Duodenal mucosa (tissue), 2 donors: ENCODE data around the gene CATSPERE.
"Not testable (repeated sequence)": the region's sequence is repeated elsewhere in the genome, so short reads cannot be mapped to it uniquely, and the experiment has no call there.

Experiments
- H3K27ac ChIP-seq: one replicate; pipeline ENCODE4 v1.7.0; 2013; ENCODE audit warnings: low read depth, low read length
- H3K27me3 ChIP-seq, 2 donors: one replicate each; pipeline ENCODE4 v1.7.0; 2013; ENCODE audit warnings: low read length in 2 of 2, control low read depth in 1 of 2; ENCODE audit not compliant: insufficient read depth in 2 of 2, control insufficient read depth in 1 of 2
- H3K36me3 ChIP-seq, 2 donors: one replicate each; pipeline ENCODE4 v1.7.0; 2013; ENCODE audit warnings: low read length in 2 of 2, control low read depth in 1 of 2; ENCODE audit not compliant: insufficient read depth in 2 of 2, control insufficient read depth in 1 of 2
- H3K4me1 ChIP-seq, 2 donors: one replicate each; pipeline ENCODE4 v1.7.0; 2013; ENCODE audit warnings: low read length in 2 of 2, control low read depth in 1 of 2; ENCODE audit not compliant: insufficient read depth in 2 of 2, control insufficient read depth in 1 of 2
- H3K4me3 ChIP-seq, 2 donors: one replicate each; pipeline ENCODE4 v1.7.0; 2013; ENCODE audit warnings: low read length in 2 of 2, low read depth in 1 of 2
- H3K9ac ChIP-seq, 2 donors: one replicate each; pipeline ENCODE4 v1.7.0; 2013; ENCODE audit warnings: low read length in 2 of 2, low read depth in 1 of 2
- H3K9me3 ChIP-seq, 2 donors: one replicate each; pipeline ENCODE4 v1.7.0; 2013; ENCODE audit warnings: low read length in 2 of 2, control low read depth in 1 of 2; ENCODE audit not compliant: control insufficient read depth in 1 of 2

The CATSPERE gene

DNA sequence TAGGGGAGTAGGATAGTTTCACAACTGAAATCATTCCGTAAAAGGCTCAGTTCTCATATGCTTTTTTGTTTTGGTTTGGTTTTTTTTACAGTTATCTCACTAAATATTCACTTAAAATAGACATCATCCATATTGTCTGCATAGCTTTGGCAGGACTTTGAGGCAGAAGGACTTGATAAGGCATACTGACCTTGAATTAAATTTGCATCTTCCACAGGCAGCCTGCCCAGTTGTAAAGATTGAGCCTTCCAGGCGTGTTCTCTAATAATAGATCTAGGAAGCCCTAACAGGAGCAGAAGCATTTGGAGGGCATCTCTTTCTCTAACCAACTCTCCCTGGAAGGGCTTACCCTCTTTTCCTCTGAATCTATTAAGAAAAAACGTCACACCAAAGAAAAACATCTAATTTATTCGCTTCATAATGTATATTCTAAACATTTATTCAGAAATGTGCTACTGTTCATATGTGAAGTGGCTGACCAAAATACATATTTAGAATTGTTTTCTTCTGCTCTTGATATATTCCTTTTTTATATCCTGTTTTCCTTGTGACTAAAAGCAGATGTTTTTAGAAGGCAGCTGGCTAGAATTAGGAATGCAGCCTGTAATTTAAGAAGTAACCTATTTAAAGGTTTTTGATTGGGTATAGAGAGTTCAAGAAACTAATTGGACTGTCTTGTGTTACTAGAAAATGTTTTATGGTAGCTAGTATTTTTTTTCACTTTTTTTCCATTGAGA lies 212.0 kb downstream of the CATSPERE start:
- Histone ChIP-seq H3K36me3 (no peaks in the 10 kb centered on the region), H3K27me3 (no peaks in the 10 kb centered on the region), H3K27ac (no peak overlapping the region), H3K9ac (no peak overlapping the region), H3K9me3 (no peaks in the 10 kb centered on the region), H3K4me1 (no peaks in the 10 kb centered on the region), H3K4me3 (no peak overlapping the region)

DNA sequence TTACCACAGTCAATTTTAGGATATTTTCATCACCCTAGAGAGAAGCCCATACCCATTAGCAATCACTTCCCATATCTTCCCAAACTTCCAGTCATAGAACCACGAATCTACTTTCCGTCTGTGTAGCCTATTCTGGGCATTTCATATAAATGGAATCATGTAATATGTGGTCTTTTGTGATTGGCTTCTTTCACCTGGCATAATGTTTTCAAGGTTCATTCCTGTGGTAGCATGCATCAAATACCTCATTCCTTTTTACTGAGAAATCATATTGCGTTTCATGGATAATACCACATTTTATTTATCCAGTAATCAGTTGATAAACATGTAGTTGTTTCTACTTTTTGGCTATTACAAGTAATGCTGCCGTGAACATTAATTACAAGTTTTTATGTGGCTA lies 213.4 kb downstream of the CATSPERE start:
- Histone ChIP-seq H3K9ac (no peak overlapping the region), H3K9me3 (no peaks in the 10 kb centered on the region), H3K36me3 (peaks cover 0 to 4% of the 10 kb centered on the region in 2 donors), H3K27ac (no peak overlapping the region), H3K4me3 (no peak overlapping the region), H3K27me3 (no peaks in the 10 kb centered on the region), H3K4me1 (no peaks in the 10 kb centered on the region)

- Histone ChIP-seq H3K4me3 (no peak overlapping the region), H3K4me1 (no peaks in the 10 kb centered on the region), H3K36me3 (peaks cover 0 to 4% of the 10 kb centered on the region in 2 donors), H3K27ac (no peak overlapping the region), H3K9ac (no peak overlapping the region), H3K9me3 (no peaks in the 10 kb centered on the region), H3K27me3 (no peaks in the 10 kb centered on the region)
Observed at GRCh38 chr1:244675167-244675566, 214.1 kb downstream of the CATSPERE start.

DNA sequence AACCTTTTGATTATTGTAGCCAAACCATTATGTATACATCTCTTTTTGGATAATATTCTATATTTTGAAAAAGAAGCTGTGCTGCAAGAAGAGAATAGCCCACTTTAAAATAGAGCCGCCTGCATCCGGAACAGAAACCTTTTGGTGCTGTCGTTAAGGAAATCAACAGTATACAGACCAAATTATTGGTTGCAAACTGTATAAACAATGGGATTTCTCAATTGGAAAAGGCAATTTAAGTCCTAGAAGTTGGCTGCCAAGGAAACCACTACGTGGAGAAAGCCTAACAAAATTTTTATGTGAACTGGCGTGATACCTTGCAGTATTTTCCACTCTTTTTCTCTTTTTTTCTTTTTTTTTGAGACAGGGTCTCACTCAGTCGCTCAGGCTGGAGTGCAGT lies 217.6 kb downstream of the CATSPERE start:
- H3K9me3 ChIP-seq, result no peaks in the 10 kb centered on the region
- no peaks in the 10 kb centered on the region for H3K4me1 ChIP-seq
- H3K36me3 ChIP-seq, result peaks cover 0 to 4% of the 10 kb centered on the region in 2 donors
- no peaks in the 10 kb centered on the region for H3K27me3 ChIP-seq
- no peak overlapping the region for H3K27ac ChIP-seq
- no peak overlapping the region for H3K9ac ChIP-seq
- H3K4me3 ChIP-seq, result no peak overlapping the region

DNA sequence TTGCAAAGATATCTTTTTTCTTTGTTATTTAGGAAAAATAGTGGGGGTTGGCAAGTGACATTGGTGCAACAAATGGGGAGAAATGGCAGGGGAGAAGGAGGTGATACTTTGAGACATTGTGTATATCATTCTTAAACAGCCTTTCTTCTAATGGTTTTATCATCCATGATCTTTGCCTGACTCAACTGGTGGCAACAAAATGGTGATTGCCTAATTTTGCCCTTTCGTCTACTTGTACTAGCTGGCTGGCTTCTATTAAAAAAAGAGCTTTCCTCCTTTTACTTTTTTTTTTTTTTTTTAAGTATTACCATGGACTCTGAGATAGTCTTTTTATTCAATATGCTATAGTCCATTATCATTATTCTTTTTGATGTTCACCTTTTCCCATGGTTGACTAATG lies 219.6 kb downstream of the CATSPERE start:
- Histone ChIP-seq H3K4me3 (no peak overlapping the region), H3K27ac (no peak overlapping the region), H3K36me3 (peaks cover 0 to 4% of the 10 kb centered on the region in 2 donors), H3K4me1 (no peaks in the 10 kb centered on the region), H3K9me3 (no peaks in the 10 kb centered on the region), H3K27me3 (no peaks in the 10 kb centered on the region), H3K9ac (no peak overlapping the region)

DNA sequence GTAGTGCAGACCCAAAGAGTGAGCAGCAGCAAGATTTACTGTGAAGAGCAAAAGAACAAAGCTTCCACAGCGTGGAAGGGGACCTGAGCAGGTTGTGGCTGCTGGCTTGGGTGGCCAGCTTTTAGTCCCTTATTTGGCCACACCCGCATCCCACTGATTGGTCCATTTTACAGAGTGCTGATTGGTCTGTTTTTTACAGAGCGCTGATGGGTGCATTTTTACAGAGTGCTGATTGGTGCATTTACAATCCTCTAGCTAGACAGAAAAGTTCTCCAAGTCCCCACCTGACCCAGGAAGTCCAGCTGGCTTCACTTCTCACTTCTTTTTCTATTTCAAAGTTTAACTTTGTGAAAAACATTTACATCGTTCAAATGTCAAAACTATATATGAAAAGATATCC lies 221.0 kb downstream of the CATSPERE start:
- H3K9ac ChIP-seq, H3K4me3 ChIP-seq, H3K27ac ChIP-seq, H3K9me3 ChIP-seq, H3K27me3 ChIP-seq, H3K4me1 ChIP-seq: not testable (repeated sequence)
- H3K36me3 ChIP-seq, result peaks cover 0 to 13% of the 10 kb centered on the region in 2 donors
